Kidney epithelial cell (primary cell): ENCODE results near the gene ANKRD35. TPM values are rescaled to one million over a fixed set of nuclear protein-coding genes. Genes with fewer than 3 reads are reported as not detected.

Experiments used
- DNase-seq: peaks from one replicate; pipeline ENCODE4 v3.0.0-alpha.2; 2010; ENCODE audit warnings: low read depth
- H3K27me3 ChIP-seq: 2 replicates; pipeline ENCODE4 v1.6.0; 2011; ENCODE audit warnings: low read length; ENCODE audit not compliant: control insufficient read depth, insufficient read depth
- H3K36me3 ChIP-seq: 2 replicates; pipeline ENCODE4 v1.5.1; 2011; ENCODE audit warnings: low read length; ENCODE audit not compliant: control insufficient read depth, insufficient read depth
- H3K4me3 ChIP-seq: 2 replicates; pipeline ENCODE4 v1.5.1; 2011; ENCODE audit warnings: low read depth, mild to moderate bottlenecking, control low read depth, low read length
- total RNA-seq: library from RNA; depleted of rRNA; stranded (reverse); fragments of >200 nt; gene quantifications from 2 replicates; pipeline ENCODE4 v1.2.3, GENCODE V29; 2015
- TF ChIP-seq, protein P1 (sequence below): IDR thresholded peaks from 2 replicates; pipeline ENCODE4 v1.5.1; 2011; ENCODE audit warnings: mild to moderate bottlenecking, moderate library complexity, low read length, control low read depth, inconsistent platforms; ENCODE audit not compliant: insufficient read depth, poor library complexity, severe bottlenecking

ANKRD35 gene
- total RNA-seq, 1 donor from 2014 or later: not detected

DNA sequence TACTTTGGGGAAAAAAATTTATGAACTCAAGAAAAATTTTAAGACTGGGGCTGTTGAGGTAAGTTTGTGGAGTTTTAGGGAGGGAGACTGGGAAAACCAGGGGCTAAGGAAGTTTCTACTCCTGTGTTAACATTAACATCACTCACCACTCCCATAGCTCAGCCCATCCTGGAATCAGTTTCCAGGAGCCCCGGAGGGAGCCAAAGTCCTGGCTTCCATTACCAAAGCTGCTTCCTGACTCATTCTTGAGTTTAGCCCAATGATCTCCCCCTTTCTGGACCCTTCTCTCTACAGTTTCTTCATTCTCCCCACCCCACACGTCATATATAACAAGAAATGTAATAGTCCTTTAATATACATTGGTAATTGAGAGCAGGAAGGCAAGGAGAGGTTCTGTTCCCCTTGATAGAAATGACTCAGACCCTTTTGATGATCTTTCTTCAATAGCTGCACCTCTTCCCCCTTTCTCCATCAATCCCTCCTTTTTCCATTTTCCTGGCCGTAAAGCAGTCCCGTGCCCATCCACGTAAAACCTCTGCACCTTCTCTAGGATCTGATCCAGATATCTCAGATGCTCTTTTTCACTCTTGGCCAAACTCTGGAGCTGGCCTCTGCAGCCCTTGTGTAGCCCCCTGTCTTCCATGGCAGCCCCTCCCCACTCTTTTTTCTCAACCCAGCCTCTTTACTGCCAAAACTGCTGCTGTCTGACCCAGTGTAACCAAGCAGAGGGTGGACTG lies 22.2 kb downstream of the ANKRD35 start:
- Histone ChIP-seq H3K4me3 (no peak overlapping the region), H3K27me3 (no peaks in the 10 kb centered on the region), H3K36me3 (no peaks in the 10 kb centered on the region)
- no peak for DNase-seq
- TF ChIP-seq, protein P1, sequence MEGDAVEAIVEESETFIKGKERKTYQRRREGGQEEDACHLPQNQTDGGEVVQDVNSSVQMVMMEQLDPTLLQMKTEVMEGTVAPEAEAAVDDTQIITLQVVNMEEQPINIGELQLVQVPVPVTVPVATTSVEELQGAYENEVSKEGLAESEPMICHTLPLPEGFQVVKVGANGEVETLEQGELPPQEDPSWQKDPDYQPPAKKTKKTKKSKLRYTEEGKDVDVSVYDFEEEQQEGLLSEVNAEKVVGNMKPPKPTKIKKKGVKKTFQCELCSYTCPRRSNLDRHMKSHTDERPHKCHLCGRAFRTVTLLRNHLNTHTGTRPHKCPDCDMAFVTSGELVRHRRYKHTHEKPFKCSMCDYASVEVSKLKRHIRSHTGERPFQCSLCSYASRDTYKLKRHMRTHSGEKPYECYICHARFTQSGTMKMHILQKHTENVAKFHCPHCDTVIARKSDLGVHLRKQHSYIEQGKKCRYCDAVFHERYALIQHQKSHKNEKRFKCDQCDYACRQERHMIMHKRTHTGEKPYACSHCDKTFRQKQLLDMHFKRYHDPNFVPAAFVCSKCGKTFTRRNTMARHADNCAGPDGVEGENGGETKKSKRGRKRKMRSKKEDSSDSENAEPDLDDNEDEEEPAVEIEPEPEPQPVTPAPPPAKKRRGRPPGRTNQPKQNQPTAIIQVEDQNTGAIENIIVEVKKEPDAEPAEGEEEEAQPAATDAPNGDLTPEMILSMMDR: no peak

DNA sequence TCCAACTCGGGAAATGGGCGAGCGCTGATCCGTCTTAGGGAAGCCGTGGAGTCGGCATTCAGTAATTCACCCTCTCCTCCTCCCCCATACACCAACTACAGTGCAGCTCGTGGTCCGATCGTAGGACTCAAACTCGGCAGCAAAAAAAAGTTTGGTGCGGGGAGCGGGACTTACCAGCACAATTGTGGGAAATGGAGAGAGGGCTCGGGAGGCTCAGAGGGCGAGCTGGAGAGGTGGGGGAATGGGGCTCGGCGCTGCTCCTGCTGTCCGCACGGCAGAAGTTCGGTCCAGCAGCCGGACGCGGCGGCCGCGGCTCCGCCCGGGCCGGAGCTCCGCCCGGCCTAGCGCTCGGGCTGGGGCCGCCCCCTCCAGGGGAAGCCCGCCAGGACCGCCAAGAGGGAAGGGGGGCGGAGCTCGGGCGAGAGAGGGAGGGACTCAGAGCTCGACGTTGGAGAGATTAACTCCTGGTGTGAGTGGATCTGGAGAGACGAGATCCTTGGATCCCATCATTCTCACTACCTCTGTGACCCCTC lies 26.1 kb downstream of the ANKRD35 start:
- no peaks in the 10 kb centered on the region for H3K27me3 ChIP-seq
- peak; percentile 38 for DNase-seq
- TF ChIP-seq, protein P1: no peak
- peak overlapping the region; percentile 79 for H3K4me3 ChIP-seq
- H3K36me3 ChIP-seq: peaks cover 4% of the 10 kb centered on the region

DNA sequence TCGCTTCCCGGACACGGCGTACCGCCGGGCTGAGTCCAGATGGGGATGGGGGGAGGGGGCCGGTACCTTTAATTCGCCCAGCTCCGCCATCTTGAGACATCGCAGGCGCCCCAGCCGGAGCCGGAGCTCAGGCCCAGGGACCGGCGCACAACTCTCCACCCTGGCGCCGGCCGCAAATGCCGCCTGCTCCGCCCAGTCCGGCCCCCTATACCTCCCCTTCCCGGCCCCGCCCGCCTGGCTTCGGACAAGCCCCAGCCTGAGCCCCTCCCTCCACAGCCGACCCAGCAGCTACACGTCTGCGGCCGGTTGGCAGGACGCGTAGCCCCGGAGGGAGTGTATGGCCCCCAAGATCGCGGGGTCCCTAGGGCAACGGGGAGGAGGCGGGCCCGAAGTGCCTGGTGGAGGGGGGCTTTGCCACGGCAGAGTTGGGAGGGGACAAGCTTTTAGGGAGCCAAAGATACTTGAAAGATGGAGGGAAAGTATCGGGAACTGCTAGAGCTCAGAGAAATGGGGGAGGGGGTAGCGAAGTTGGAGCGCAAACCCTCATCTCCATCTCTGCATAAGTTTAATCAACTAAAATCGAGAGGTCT lies 26.7 kb downstream of the ANKRD35 start, which contains the start of gene PIAS3:
TSS of gene PIAS3 (minus strand) at position 181 of the 590 bp plus-strand sequence. CDS start at position 90, 91 bp downstream.
- H3K27me3 ChIP-seq: no peaks in the 10 kb centered on the region
- H3K36me3 ChIP-seq: peaks cover 4% of the 10 kb centered on the region
- H3K4me3 ChIP-seq: peak within 1 kb of the TSS; percentile 79
- peak; percentile 66 for DNase-seq
- TF ChIP-seq, protein P1: no peak

DNA sequence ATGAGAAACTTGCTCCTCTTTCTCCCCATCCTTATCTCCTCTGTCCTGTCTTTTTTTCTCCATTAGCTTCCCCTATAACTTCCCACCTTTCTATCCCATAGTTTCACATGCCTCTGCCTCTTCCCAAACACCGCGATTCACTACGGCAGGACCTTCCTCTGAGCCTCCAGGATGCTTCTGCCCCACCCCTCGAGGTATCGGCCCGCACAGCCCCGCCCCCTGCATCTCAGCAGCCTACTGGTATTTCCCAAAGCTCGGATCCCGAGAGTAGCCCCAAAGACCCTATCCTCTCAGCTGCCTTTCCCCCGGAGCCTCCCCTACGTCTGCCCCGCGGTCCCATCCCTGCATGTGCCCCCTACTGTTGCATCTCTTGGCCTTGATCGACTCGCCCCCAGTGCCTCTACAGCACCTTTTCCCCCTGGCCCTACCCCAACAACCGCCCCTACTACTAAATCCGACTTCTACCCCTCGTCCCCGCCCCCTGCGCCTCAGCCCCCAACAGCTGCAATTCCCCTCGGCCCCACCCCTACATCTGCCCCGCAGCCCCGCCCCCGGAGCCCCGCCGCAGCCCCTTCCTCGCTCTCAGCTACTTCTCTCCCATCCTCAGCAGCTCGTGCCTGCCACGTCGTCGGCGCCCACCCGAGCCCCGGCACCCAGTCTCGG lies 27.3 kb downstream of the ANKRD35 start:
- Histone ChIP-seq H3K27me3 (no peaks in the 10 kb centered on the region), H3K4me3 (peak overlapping the region; percentile 79), H3K36me3 (peaks cover 4% of the 10 kb centered on the region)
- DNase-seq: no peak
- TF ChIP-seq, protein P1: no peak

DNA sequence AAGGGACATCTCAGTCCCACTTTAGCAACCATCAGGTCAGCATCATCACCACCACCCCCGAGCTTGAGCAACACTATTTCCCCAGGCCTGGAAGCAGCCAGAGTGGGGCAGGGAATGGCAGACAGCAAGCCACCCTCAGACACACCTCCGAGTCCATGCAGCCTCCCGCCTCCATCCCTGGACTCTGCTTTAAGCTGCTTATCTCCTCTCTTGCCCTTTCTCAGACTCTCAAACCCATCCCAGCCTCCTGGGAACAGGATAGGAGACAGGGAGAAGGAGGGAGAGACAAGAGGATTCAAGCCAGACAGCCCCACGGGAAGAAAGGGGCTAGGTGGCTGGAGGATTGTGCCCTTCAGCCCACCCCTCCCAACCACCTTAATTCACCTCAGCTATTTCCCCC lies 28.5 kb downstream of the ANKRD35 start:
- Histone ChIP-seq H3K36me3 (peaks cover 4% of the 10 kb centered on the region), H3K27me3 (no peaks in the 10 kb centered on the region), H3K4me3 (no peak overlapping the region)
- TF ChIP-seq, protein P1: no peak
- no peak for DNase-seq
